HL-60 (cell line): ENCODE data around the gene ZNRF1.

Source experiments
- DNase-seq, 2 experiments: peaks; one replicate each; pipeline ENCODE4 v3.0.0-alpha.2; 2010 to 2020; ENCODE audit warnings: low read depth in 1 of 2, low spot score in 1 of 2
- H3K27ac ChIP-seq: fragments of 250-450 bp; sonication (Bioruptor Pico); replicated peaks from 2 replicates; pipeline ENCODE4 v1.5.1; 2020; ENCODE audit warnings: mild to moderate bottlenecking, moderate library complexity
- H3K27me3 ChIP-seq: fragments of 250-450 bp; sonication (Bioruptor Pico); 2 replicates; pipeline ENCODE4 v1.5.1; 2021; ENCODE audit warnings: mild to moderate bottlenecking, moderate library complexity; ENCODE audit not compliant: insufficient read depth, poor library complexity, severe bottlenecking
- H3K4me3 ChIP-seq: replicated peaks from 2 replicates; pipeline ENCODE4 v1.5.1; 2011; ENCODE audit warnings: mild to moderate bottlenecking, control low read depth, low read length; ENCODE audit not compliant: insufficient read depth
- CTCF ChIP-seq: IDR thresholded peaks from one replicate; pipeline ENCODE4 v1.5.1; 2011; ENCODE audit warnings: low read length, control low read depth, inconsistent platforms; ENCODE audit not compliant: insufficient read depth
- GABPA ChIP-seq: IDR thresholded peaks from 2 replicates; pipeline ENCODE4 v1.6.1; 2012; ENCODE audit warnings: low read depth
- POLR2AphosphoS5 ChIP-seq: IDR thresholded peaks from 2 replicates; pipeline ENCODE4 v1.6.1; 2012; ENCODE audit warnings: low read depth
- REST ChIP-seq: IDR thresholded peaks from 2 replicates; pipeline ENCODE4 v1.6.1; 2012; ENCODE audit warnings: low read depth; ENCODE audit not compliant: insufficient replicate concordance
- SPI1 ChIP-seq: IDR thresholded peaks from 2 replicates; pipeline ENCODE4 v1.6.1; 2012; ENCODE audit warnings: low read depth, mild to moderate bottlenecking, borderline replicate concordance

Gene ZNRF1

GRCh38 chr16:75114179-75114945 is 115.5 kb downstream of the ZNRF1 start:
- DNase-seq, result no peak
- Histone ChIP-seq H3K4me3 (no peak overlapping the region), H3K27me3 (no peaks in the 10 kb centered on the region), H3K27ac (no peak overlapping the region)
- TF ChIP-seq POLR2AphosphoS5 (no peak), GABPA (no peak), SPI1 (no peak), CTCF (no peak)

GRCh38 chr16:75114946-75115825 is 116.4 kb downstream of the ZNRF1 start:
- TF ChIP-seq CTCF, result no peak
- TF ChIP-seq GABPA, result no peak
- TF ChIP-seq POLR2AphosphoS5, result no peak
- TF ChIP-seq REST, result no peak
- TF ChIP-seq SPI1, result no peak
- H3K4me3 ChIP-seq, result no peak overlapping the region

GRCh38 chr16:75116081-75116910 is 117.5 kb downstream of the ZNRF1 start, which contains the start of gene LDHD:
LDHD (minus strand) TSS chr16:75116780; CDS start chr16:75116720, 60 bp downstream.
- DNase-seq, result peak in 1 of 2 experiments; percentile 68
- TF ChIP-seq REST (no peak), SPI1 (peak; percentile 91)
- H3K27me3 ChIP-seq, result no peaks in the 10 kb centered on the region
- no peak within 1 kb of the TSS for H3K27ac ChIP-seq
- H3K4me3 ChIP-seq, result no peak within 1 kb of the TSS

More at GRCh38 chr16:75114946-75115825, 116.4 kb downstream of the ZNRF1 start:
- no peak for DNase-seq
- no peaks in the 10 kb centered on the region for H3K27me3 ChIP-seq
- no peak overlapping the region for H3K27ac ChIP-seq
